H9 (cell line): ENCODE data around the gene MYO18A. TPM values are rescaled to one million over a fixed set of nuclear protein-coding genes. Genes with fewer than 3 reads are reported as not detected.
A peak's percentile ranks its signal among the peaks of the same experiment; 100 is the strongest.

Source experiments
- DNase-seq: peaks from one replicate; pipeline ENCODE4 v3.0.0-alpha.2; 2017
- H2AFZ ChIP-seq: one replicate; pipeline ENCODE4 v1.6.1; 2013; ENCODE audit warnings: mild to moderate bottlenecking, low read length, control low read depth, moderate library complexity
- H2AK5ac ChIP-seq: 2 replicates; pipeline ENCODE4 v1.6.1; 2013; ENCODE audit warnings: low read length, control low read depth, mixed read lengths; ENCODE audit not compliant: insufficient read length
- H2BK120ac ChIP-seq: one replicate; pipeline ENCODE4 v1.6.1; 2013; ENCODE audit warnings: low read depth, mild to moderate bottlenecking, low read length, control low read depth, inconsistent platforms; ENCODE audit not compliant: poor library complexity, severe bottlenecking
- H2BK12ac ChIP-seq: 2 replicates; pipeline ENCODE4 v1.6.1; 2013; ENCODE audit warnings: low read length, control low read depth, mixed read lengths, low read depth; ENCODE audit not compliant: insufficient read length
- H2BK15ac ChIP-seq: 2 replicates; pipeline ENCODE4 v1.6.1; 2013; ENCODE audit warnings: low read depth, low read length, control low read depth
- H2BK20ac ChIP-seq: one replicate; pipeline ENCODE4 v1.6.1; 2013; ENCODE audit warnings: low read depth, mild to moderate bottlenecking, low read length, control low read depth, inconsistent platforms; ENCODE audit not compliant: poor library complexity, severe bottlenecking
- H2BK5ac ChIP-seq: 2 replicates; pipeline ENCODE4 v1.6.1; 2013; ENCODE audit warnings: low read length, control low read depth, mixed read lengths; ENCODE audit not compliant: insufficient read length
- H3K14ac ChIP-seq: 2 replicates; pipeline ENCODE4 v1.6.1; 2013; ENCODE audit warnings: low read length, control low read depth; ENCODE audit not compliant: insufficient read depth
- H3K18ac ChIP-seq: 2 replicates; pipeline ENCODE4 v1.6.1; 2013; ENCODE audit warnings: low read depth, mild to moderate bottlenecking, mixed read lengths, low read length, control low read depth; ENCODE audit not compliant: insufficient read length
- H3K23ac ChIP-seq: 2 replicates; pipeline ENCODE4 v1.6.1; 2013; ENCODE audit warnings: low read length, control low read depth, mixed read lengths, low read depth; ENCODE audit not compliant: insufficient read length
- H3K23me2 ChIP-seq: 2 replicates; pipeline ENCODE4 v1.6.1; 2013; ENCODE audit warnings: low read depth, mild to moderate bottlenecking, mixed read lengths, low read length, control low read depth; ENCODE audit not compliant: insufficient read length, poor library complexity, severe bottlenecking
- H3K27ac ChIP-seq: 2 replicates; pipeline ENCODE4 v1.5.1; 2013; ENCODE audit warnings: low read length, control low read depth, mixed read lengths, low read depth; ENCODE audit not compliant: insufficient read length
- H3K27me3 ChIP-seq: 2 replicates; pipeline ENCODE4 v1.6.1; 2013; ENCODE audit warnings: low read length, control low read depth, inconsistent platforms; ENCODE audit not compliant: insufficient read depth
- H3K4ac ChIP-seq: 2 replicates; pipeline ENCODE4 v1.6.1; 2013; ENCODE audit warnings: low read depth, mild to moderate bottlenecking, control low read depth, inconsistent platforms, low read length, moderate library complexity
- H3K4me1 ChIP-seq: 2 replicates; pipeline ENCODE4 v1.6.1; 2013; ENCODE audit warnings: low read length, control low read depth, inconsistent platforms; ENCODE audit not compliant: insufficient read depth
- H3K4me2 ChIP-seq: 2 replicates; pipeline ENCODE4 v1.6.1; 2013; ENCODE audit warnings: low read length, control low read depth, mixed read lengths; ENCODE audit not compliant: insufficient read length, insufficient read depth
- H3K56ac ChIP-seq: 2 replicates; pipeline ENCODE4 v1.6.1; 2013; ENCODE audit warnings: low read depth, mild to moderate bottlenecking, mixed read lengths, low read length, control low read depth; ENCODE audit not compliant: insufficient read length
- H3K79me1 ChIP-seq: 2 replicates; pipeline ENCODE4 v1.6.1; 2013; ENCODE audit warnings: low read depth, mild to moderate bottlenecking, moderate library complexity, low read length, control low read depth, inconsistent platforms; ENCODE audit not compliant: insufficient read depth, poor library complexity, severe bottlenecking
- H3K79me2 ChIP-seq: 2 replicates; pipeline ENCODE4 v1.6.1; 2013; ENCODE audit warnings: low read length, control low read depth, inconsistent platforms; ENCODE audit not compliant: insufficient read depth
- H3K9ac ChIP-seq: 2 replicates; pipeline ENCODE4 v1.6.1; 2013; ENCODE audit warnings: low read length, control low read depth, mixed read lengths; ENCODE audit not compliant: insufficient read length; ENCODE audit errors: extremely low read depth
- H3K9me3 ChIP-seq: one replicate; pipeline ENCODE4 v1.6.1; 2013; ENCODE audit warnings: low read depth, low read length, inconsistent platforms; ENCODE audit not compliant: control insufficient read depth
- H3T11ph ChIP-seq: one replicate; pipeline ENCODE4 v1.6.1; 2013; ENCODE audit warnings: mild to moderate bottlenecking, low read length, control low read depth, inconsistent platforms
- H4K20me1 ChIP-seq: one replicate; pipeline ENCODE4 v1.6.1; 2013; ENCODE audit not compliant: control insufficient read depth, insufficient read length, insufficient read depth
- H4K5ac ChIP-seq: 2 replicates; pipeline ENCODE4 v1.6.1; 2013; ENCODE audit warnings: low read depth, mild to moderate bottlenecking, mixed read lengths, low read length, control low read depth; ENCODE audit not compliant: insufficient read length
- H4K8ac ChIP-seq: replicated peaks from 2 replicates; pipeline ENCODE4 v1.6.1; 2013; ENCODE audit warnings: low read length, control low read depth, mixed read lengths, low read depth; ENCODE audit not compliant: insufficient read length
- H4K91ac ChIP-seq: 2 replicates; pipeline ENCODE4 v1.6.1; 2013; ENCODE audit warnings: low read depth, mild to moderate bottlenecking, moderate library complexity, mixed read lengths, low read length, control low read depth; ENCODE audit not compliant: insufficient read length
- H3K27ac Mint-ChIP-seq, 3 experiments: 2 replicates in 2 of 3; 3 replicates in 1 of 3; pipeline ENCODE4 v1.8.0; 2020 to 2021; ENCODE audit warnings: mixed read lengths in 3 of 3, mild to moderate bottlenecking in 1 of 3, moderate library complexity in 1 of 3
- H3K27me3 Mint-ChIP-seq: 2 replicates; pipeline ENCODE4 v1.8.0; 2021; ENCODE audit warnings: low read depth, mild to moderate bottlenecking, moderate library complexity, mixed read lengths
- H3K36me3 Mint-ChIP-seq, 3 experiments: 2 replicates in 2 of 3; 3 replicates in 1 of 3; pipeline ENCODE4 v1.8.0; 2020 to 2021; ENCODE audit warnings: low read depth in 3 of 3, mixed read lengths in 3 of 3; ENCODE audit not compliant: insufficient read depth in 1 of 3
- H3K4me1 Mint-ChIP-seq, 2 experiments: 2 replicates each; pipeline ENCODE4 v1.8.0; 2020; ENCODE audit warnings: mixed read lengths in 2 of 2
- H3K4me3 Mint-ChIP-seq, 2 experiments: 2 replicates in 1 of 2; 3 replicates in 1 of 2; pipeline ENCODE4 v1.8.0; 2020 to 2021; ENCODE audit warnings: mild to moderate bottlenecking in 2 of 2, mixed read lengths in 2 of 2, moderate library complexity in 1 of 2
- H3K9me3 Mint-ChIP-seq, 2 experiments: 2 replicates in 1 of 2; 3 replicates in 1 of 2; pipeline ENCODE4 v1.8.0; 2020; ENCODE audit warnings: mild to moderate bottlenecking in 2 of 2, mixed read lengths in 2 of 2, moderate library complexity in 1 of 2
- WGBS: extraction: QIAGEN DNeasy Blood & Tissue Kit; methylation state at CpG from one replicate; pipeline ENCODE4 v1.1.7; 2013; ENCODE audit warnings: missing lambda C conversion rate, low lambda C conversion rate, mixed read lengths; ENCODE audit not compliant: insufficient read length; ENCODE audit errors: extremely low coverage; 5-methylcytosine and 5-hydroxymethylcytosine counted together
- total RNA-seq: library from RNA; stranded (reverse); gene quantifications from 2 replicates; pipeline ENCODE4 v1.2.1, GENCODE V29; 2021
- TF ChIP-seq, protein P1 (sequence below): fragments of 200-600 bp; sonication (generic); conservative IDR thresholded peaks from 3 replicates; pipeline ENCODE4 v1.8.0; 2021; ENCODE audit warnings: antibody characterized with exemption, mild to moderate bottlenecking

The MYO18A gene
- total RNA-seq, 1 experiment from 2014 or later = 21.6 TPM

DNA sequence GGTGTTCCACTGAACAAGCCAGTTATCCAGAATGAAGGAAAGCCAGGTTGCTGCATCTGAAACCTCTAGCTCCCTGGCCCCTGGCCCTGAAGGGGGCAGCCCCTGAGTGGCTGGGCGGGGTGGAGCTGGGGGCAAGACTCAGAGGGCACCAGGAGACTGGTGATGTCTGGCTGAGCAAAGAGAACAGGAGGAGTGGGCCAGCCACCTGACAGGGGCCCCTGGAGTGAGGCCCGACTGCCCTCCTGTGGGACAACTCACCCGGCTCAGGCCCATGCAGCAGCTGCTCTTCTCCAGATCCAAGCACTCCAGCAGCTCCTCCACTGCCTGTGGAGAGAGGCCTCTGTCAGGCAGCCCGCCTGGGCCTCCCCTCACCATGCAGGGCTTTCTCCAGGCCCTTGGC is 76.9 kb downstream of the MYO18A start:
- Histone ChIP-seq H4K8ac (no peak overlapping the region), H3K23me2 (no peaks in the 10 kb centered on the region), H2BK12ac (no peak overlapping the region), H3K9ac (no peak overlapping the region), H3K79me1 (no peaks in the 10 kb centered on the region), H3K23ac (no peak overlapping the region), H3K18ac (no peak overlapping the region), H2BK120ac (no peak overlapping the region), H2AK5ac (no peak overlapping the region), H2BK15ac (no peak overlapping the region), H3K27ac (no peak overlapping the region), H3T11ph (no peak overlapping the region), H4K20me1 (no peaks in the 10 kb centered on the region), H2BK20ac (no peak overlapping the region), H3K9me3 (no peaks in the 10 kb centered on the region), H3K79me2 (no peaks in the 10 kb centered on the region), H3K56ac (no peak overlapping the region), H4K91ac (no peak overlapping the region), H3K14ac (no peak overlapping the region; the same call in 1 of the 2 replicates), H3K27me3 (no peaks in the 10 kb centered on the region), H4K5ac (no peak overlapping the region), H2AFZ (no peak overlapping the region), H2BK5ac (no peak overlapping the region), H3K4me1 (no peaks in the 10 kb centered on the region), H3K4me2 (no peak overlapping the region), H3K4ac (no peak overlapping the region)
- TF ChIP-seq, protein P1, sequence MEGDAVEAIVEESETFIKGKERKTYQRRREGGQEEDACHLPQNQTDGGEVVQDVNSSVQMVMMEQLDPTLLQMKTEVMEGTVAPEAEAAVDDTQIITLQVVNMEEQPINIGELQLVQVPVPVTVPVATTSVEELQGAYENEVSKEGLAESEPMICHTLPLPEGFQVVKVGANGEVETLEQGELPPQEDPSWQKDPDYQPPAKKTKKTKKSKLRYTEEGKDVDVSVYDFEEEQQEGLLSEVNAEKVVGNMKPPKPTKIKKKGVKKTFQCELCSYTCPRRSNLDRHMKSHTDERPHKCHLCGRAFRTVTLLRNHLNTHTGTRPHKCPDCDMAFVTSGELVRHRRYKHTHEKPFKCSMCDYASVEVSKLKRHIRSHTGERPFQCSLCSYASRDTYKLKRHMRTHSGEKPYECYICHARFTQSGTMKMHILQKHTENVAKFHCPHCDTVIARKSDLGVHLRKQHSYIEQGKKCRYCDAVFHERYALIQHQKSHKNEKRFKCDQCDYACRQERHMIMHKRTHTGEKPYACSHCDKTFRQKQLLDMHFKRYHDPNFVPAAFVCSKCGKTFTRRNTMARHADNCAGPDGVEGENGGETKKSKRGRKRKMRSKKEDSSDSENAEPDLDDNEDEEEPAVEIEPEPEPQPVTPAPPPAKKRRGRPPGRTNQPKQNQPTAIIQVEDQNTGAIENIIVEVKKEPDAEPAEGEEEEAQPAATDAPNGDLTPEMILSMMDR = no peak
- no CpG with 5 or more reads among the region's 4 CpGs for WGBS
- peaks cover 11 to 36% (median 14%) of the 10 kb centered on the region in 3 experiments; a peak in 6 of 7 replicates for H3K36me3 Mint-ChIP-seq
- H3K9me3 Mint-ChIP-seq = no peaks in the 10 kb centered on the region
- 0 out of 7 replicates have a peak overlapping the region, but pooled peaks of 1 of the 3 experiments have one; percentile 37 for H3K27ac Mint-ChIP-seq
- peaks cover 11 to 18% of the 10 kb centered on the region in 2 experiments for H3K4me1 Mint-ChIP-seq
- H3K4me3 Mint-ChIP-seq = no peak overlapping the region
- no peaks in the 10 kb centered on the region; the same call in 1 of the 2 replicates for H3K27me3 Mint-ChIP-seq
- DNase-seq = no peak
